HG03060 (cell line): ENCODE results near the gene AK5.
A peak's percentile ranks its signal among the peaks of the same experiment; 100 is the strongest.
"Not testable (repeated sequence)": the region's sequence is repeated elsewhere in the genome, so short reads cannot be mapped to it uniquely, and the experiment has no call there.

Source experiments
- ATAC-seq: cut with Tn5 transposase; IDR thresholded peaks from one replicate; pipeline ENCODE4 v1.9.1; 2021; ENCODE audit warnings: low read depth, moderate number of reproducible peaks; ENCODE audit not compliant: unreplicated experiment

AK5 gene

GRCh38 chr1:77394166-77394565, 112.3 kb downstream of the AK5 start:
- ATAC-seq = no peak

- ATAC-seq = no peak
Measured at GRCh38 chr1:77395051-77395450, 113.2 kb downstream of the AK5 start.

GRCh38 chr1:77398152-77398551, 116.3 kb downstream of the AK5 start:
- ATAC-seq = no peak

GRCh38 chr1:77399250-77400086, 117.6 kb downstream of the AK5 start:
- no peak for ATAC-seq

GRCh38 chr1:77400781-77401180, 119.0 kb downstream of the AK5 start:
- no peak for ATAC-seq

- ATAC-seq = no peak
Measured at GRCh38 chr1:77401384-77401783, 119.6 kb downstream of the AK5 start.

- no peak for ATAC-seq
Measured at GRCh38 chr1:77405186-77405585, 123.4 kb downstream of the AK5 start.

- ATAC-seq = no peak
Measured at GRCh38 chr1:77406661-77407060, 124.8 kb downstream of the AK5 start.

- ATAC-seq = no peak
Measured at GRCh38 chr1:77407738-77408375, 126.0 kb downstream of the AK5 start.

GRCh38 chr1:77408933-77409332, 127.1 kb downstream of the AK5 start:
- not testable (repeated sequence) for ATAC-seq

- ATAC-seq = no peak
Measured at GRCh38 chr1:77412069-77412819, 130.4 kb downstream of the AK5 start.

GRCh38 chr1:77412820-77413530, 131.2 kb downstream of the AK5 start:
- ATAC-seq = peak; percentile 12

- ATAC-seq = peak; percentile 84
Measured at GRCh38 chr1:77413541-77414335, 131.9 kb downstream of the AK5 start.

- ATAC-seq = no peak
Measured at GRCh38 chr1:77415579-77415978, 133.8 kb downstream of the AK5 start.

- ATAC-seq = no peak
Measured at GRCh38 chr1:77416692-77417450, 135.1 kb downstream of the AK5 start.

- not testable (repeated sequence) for ATAC-seq
Measured at GRCh38 chr1:77418055-77418454, 136.2 kb downstream of the AK5 start.

GRCh38 chr1:77421504-77422233, 139.8 kb downstream of the AK5 start:
- no peak for ATAC-seq

- ATAC-seq = no peak
Measured at GRCh38 chr1:77424236-77424635, 142.4 kb downstream of the AK5 start.
